NT2/D1 (cell line): ENCODE measurements around the gene UFC1.

ENCODE experiments used
- SUZ12 ChIP-seq: IDR thresholded peaks from 2 replicates; pipeline ENCODE4 v1.6.1; 2011; ENCODE audit not compliant: insufficient read length, insufficient read depth; ENCODE audit errors: extremely low read depth
- YY1 ChIP-seq: IDR thresholded peaks from 2 replicates; pipeline ENCODE4 v1.6.1; 2011; ENCODE audit not compliant: insufficient read length, insufficient read depth
- ZNF274 ChIP-seq: IDR thresholded peaks from 2 replicates; pipeline ENCODE4 v1.6.1; 2011; ENCODE audit warnings: mild to moderate bottlenecking, low read depth, low read length

GRCh38 chr1:161197560-161198193 lies 43.9 kb downstream of the UFC1 start:
- no peak for TF ChIP-seq SUZ12
- no peak for TF ChIP-seq YY1
- TF ChIP-seq ZNF274: no peak
